Measurements from ENCODE around the gene FITM2.
A peak's percentile ranks its signal among the peaks of the same experiment; 100 is the strongest.
"Not testable (repeated sequence)": the region's sequence is repeated elsewhere in the genome, so short reads cannot be mapped to it uniquely, and the experiment has no call there.

Gene FITM2, protein sequence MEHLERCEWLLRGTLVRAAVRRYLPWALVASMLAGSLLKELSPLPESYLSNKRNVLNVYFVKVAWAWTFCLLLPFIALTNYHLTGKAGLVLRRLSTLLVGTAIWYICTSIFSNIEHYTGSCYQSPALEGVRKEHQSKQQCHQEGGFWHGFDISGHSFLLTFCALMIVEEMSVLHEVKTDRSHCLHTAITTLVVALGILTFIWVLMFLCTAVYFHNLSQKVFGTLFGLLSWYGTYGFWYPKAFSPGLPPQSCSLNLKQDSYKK

DNA sequence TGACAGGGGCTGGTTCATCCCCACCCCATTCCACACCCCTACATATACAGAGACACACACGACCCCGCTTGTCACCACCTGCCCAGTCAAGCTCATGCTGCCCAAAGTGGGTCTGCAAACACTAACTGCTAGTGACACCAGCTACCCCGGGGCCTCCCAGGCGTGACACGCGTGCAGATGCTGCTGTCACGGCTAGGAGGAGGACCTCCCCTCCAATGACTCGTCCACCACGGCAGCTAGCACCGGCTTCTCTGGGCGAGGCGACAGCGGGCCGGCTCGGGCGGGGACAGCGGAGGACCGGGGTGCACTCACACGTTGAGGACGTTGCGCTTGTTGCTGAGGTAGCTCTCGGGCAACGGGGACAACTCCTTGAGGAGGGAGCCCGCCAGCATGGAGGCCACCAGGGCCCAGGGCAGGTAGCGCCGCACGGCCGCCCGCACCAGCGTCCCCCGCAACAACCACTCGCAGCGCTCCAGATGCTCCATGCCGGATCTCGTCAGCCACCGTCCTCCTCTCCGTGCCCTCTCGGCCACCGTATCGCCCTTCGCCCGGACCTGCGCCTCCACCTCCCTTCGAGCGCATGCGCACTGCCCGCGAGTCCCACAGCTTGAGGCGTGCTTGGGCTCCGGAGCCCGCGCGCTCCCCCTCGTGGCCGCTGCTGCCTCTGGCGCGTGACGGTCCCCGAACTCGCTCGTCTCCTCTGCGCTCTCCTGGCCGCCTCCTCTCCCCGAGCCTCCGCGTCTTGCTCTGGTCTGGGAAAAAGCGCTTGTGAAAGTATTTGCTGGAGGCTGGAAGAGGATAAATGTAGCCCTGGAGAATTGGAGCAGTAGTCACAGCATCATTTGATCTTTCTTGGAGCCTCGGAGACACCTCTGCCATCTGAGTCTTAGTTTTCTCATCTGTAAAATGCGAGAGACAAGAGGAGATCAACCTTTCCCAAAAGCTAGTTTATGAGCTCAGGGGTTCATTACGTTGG lies at the start of gene FITM2:
TSS of gene FITM2 (minus strand) at position 539 of the 976 bp plus-strand sequence. CDS start at position 485, 54 bp downstream.
- DNase-seq (ENCODE audit: low read depth, low spot score), result peak; percentile 98

DNA sequence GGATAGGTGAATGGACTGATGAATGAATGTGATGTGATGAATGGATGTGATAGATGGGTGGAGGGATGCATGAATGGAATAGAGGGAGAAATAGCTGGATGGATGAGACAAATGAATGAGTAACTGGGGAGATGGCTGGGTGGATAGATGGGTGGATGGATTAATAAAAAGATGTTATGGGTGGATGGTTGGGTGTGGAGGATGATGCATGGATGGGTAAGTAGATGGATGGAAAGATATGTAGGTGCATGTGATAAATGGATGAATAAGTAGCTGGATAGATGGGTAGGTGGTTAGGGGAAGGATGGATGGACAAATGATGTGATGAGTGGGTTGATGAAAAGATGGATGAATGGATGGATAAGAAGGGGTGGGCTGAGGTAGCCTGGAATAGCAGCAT lies 49.2 kb upstream of the FITM2 start:
- no peak for DNase-seq (ENCODE audit: low read depth, low spot score)

DNA sequence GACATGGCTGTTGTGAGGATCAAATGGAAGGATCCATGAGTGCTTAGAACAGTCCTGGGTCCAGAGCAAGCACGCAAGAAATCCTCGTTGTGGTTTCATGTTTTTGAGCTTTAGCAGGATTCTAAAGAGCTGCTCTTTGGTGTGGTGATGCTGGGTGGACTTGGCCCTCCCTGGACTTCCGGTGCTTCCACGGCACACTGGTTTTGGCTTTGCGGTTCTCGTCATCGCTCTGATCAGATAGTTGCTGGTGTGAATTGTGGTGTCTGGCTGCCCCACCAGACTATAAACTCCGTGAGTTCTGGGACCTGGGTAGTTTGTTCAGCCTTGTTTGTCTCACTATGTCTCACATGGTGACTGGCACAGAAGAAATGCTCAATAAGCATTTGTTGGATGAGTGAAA lies 47.8 kb upstream of the FITM2 start:
- no peak for DNase-seq (ENCODE audit: low read depth, low spot score)

DNA sequence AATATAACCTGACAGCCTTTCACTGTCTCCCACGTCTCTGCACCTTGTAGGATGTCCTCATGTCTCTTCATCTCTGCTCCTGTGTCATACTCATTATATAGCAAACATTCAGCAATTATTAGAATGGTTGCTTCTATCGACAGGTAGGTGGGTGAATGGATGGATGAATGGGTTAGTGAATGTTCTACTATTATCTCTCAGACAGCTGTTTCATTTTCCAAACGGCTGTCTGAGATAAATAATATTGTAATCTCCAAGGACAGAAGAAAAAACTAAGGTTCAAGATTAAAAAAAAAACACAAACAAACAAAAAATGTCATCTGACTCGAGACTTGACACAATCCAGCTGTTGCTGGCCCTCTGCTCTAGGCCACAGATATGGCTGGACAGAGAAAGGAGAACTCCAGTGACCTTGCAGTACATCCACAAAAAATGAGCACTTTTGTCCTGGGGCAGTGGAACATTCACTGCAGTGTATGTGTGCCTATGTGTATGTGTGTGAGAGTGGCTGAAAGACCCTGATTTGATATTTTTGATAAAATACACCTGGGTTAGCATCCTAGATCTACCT lies 46.6 kb upstream of the FITM2 start:
- DNase-seq (ENCODE audit: low read depth, low spot score), result no peak

DNA sequence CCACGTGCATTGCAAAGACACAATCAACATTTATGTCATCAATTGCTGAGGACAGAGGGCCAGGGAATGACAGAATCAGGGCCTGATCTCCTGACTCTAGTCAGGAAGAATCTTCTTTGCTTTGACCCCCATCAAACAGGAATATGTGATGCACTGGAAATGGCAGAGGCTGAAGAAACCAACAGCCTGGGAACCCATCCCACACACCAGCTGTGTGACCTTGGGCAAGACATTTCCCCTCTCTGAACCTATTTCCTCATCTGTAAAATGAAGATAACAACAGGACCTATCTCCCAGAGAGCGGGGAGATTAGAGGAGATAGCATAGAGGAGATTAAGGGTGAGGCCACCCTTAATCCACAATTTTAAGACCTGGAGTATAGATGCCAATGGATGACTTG lies 46.0 kb upstream of the FITM2 start:
- DNase-seq (ENCODE audit: low read depth, low spot score), result no peak

DNA sequence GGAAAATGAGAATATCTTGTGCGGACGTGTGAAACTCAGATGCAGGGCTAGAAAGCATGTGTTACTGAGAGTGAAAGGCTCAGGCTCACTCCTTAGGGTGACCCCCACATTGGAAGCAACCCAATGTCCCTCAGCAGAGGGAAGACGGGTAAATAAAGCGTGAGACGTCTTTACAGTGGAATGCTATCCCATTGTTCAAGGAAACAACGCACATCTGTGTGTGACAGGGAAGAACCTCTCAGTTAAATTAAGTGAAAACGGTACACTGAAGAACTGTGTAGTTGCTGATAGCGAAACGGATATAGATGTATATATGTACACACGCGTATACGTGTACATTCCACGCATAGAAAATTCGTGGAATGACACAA lies 45.3 kb upstream of the FITM2 start:
- no peak for DNase-seq (ENCODE audit: low read depth, low spot score)

DNA sequence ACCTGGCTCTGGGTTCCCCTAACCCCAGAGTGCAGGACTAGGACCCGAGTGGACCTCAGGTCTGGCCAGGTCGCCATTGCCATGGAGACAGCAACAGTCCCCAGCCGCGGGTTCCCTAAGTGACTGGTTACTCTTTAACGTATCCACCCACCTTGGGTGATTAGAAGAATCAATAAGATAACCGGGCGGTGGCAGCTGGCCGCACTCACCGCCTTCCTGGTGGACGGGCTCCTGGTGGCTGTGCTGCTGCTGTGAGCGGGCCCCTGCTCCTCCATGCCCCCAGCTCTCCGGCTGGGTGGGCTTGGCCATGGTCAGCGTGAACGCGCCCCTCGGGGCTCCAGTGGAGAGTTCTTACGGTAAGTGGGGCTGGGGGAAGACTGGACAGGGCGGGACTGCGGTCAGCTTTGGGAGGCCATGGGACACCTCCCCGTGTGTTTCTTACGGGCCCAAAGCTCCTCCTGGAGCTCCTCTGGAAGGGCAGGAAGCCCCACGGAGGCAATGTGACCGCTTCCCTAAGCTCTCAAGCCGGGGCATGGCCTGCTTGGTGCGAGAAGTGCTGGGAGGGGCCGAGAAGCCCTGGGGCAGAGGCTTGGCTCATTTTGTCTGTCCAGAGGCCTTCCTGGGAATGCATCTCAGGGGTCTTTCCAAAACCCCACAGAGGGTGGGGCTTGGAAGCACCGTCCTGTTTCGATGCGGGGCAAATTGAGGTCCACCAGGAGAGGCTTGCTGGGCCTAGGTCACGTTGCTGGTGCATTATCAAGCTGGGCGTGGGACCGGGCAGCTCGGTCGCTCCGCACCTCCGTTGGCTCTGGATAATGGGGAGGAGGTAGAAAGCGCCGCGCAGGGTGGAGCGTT lies 44.7 kb upstream of the FITM2 start, which contains the start of gene HNF4A:
TSS of gene HNF4A (plus strand) at position 202 of the 855 bp plus-strand sequence. CDS start at position 308, 106 bp downstream.
- DNase-seq (ENCODE audit: low read depth, low spot score), result no peak

DNA sequence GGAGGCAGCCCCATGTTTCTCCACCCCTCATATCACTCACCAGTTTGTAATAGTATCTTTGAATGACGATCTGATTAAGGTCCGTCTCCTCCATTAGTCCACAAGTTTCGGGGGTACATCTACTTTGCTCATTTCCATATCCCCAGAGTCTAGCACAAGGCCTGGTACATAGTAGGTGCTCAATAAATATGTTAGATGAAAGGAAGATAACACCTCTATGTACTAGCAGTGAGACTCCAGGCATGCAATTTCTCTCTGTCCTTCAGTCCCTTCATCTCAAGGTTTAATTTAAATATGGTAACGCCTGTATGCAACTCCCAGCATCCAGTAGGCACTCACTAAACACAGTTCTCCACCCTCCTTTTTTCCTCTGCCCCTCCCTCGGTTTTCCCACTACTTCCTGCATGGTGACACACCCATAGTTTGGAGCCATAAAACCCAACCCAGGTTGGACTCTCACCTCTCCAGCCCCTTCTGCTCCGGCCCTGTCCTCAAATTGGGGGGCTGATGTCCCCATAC lies 44.0 kb upstream of the FITM2 start:
- no peak for DNase-seq (ENCODE audit: low read depth, low spot score)

DNA sequence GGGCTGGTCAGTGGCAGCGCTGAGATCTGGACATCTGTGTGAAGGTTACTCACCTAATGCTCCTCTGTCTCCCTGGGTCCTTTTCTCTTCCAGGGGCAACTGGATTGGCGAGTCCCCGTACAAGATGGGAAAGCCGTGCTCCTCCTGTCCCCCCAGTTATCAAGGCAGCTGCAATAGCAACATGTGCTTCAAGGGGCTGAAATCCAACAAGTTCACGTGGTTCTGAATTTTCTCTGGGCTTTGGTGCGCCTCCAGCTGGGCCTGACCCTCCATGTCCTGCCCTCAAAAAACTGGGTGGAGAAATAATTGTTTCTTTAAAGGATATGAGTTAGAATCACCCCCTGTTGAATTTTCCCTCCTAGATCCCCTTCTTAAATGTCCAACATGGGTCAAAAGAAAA lies 39.6 kb upstream of the FITM2 start:
- no peak for DNase-seq (ENCODE audit: low read depth, low spot score)

DNA sequence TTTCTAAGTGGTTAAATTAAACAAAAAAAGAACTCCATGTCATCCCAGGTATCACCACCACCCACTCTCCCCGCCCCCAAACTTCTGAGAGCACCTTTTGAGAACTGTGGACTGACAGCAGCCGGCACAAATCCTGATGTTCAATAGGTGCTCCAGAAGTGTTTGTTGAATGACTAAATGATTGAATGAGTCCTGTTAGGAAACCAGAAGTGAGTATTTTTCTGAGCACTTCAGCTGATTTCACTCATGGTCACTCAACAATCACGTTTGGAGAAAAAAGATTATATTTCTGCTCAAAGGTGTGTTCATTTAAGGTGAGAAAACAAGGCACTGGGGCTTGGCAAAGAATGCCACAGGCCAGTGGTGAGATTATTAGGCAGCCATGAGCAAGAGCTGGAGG lies 38.3 kb upstream of the FITM2 start:
- no peak for DNase-seq (ENCODE audit: low read depth, low spot score)

DNA sequence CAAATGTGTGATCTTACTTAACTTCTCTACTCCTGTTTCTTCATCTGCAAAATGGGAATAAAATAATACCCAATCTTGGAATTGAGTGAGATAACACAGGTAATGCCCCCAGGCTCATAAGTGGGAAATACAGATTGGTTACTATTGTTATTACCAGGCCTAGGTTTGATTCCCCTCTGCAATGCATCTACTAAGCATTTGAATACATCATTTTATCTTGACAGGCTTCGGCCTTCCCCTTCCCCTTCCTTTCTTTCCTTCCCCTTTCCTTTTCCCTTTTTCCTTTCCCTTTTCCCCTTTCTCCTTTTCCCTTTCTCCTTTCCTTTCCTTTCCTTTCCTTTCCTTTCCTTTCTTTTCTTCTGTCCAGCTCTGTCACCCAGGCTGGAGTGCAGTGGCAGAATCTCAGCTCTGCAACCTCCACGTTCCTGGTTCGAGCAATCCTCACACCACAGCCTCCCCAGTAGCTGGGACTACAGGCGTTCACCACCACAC lies 37.2 kb upstream of the FITM2 start:
- no peak for DNase-seq (ENCODE audit: low read depth, low spot score)

DNA sequence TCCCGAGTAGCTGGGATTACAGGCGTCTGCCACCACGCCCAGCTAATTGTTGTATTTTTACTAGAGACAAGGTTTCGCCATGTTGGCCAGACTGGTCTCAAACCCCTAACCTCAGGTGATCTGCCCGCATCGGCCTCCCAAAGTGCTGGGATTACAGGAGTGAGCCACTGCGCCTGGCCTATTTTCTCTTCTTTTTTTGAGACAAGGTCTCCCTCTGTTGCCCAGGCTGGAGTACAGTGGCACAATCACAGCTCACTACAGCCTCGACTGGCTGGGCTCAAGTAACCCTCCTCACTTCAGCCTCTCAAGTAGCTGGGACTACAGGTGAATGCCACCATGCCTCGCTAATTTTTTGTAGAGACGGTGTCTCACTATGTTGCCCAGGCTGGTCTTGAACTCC lies 34.9 kb upstream of the FITM2 start:
- not testable (repeated sequence) for DNase-seq (ENCODE audit: low read depth, low spot score)

DNA sequence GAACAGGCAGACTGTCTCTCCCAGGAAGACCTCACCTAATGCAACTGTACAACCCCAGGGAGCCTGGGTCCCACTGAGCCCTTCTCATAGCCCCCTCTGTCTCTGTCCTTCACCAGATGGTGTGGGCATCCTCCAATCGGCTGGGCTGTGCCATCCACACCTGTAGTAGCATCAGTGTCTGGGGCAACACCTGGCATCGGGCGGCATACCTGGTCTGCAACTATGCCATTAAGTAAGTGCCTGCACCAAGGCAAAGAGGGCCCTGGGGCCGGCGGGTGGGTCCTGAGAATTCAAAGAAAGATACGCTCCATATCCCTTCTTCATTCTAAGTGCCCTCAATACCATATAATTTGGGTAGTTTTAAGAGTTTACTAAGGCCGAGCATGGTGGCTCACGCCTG lies 34.1 kb upstream of the FITM2 start:
- no peak for DNase-seq (ENCODE audit: low read depth, low spot score)

DNA sequence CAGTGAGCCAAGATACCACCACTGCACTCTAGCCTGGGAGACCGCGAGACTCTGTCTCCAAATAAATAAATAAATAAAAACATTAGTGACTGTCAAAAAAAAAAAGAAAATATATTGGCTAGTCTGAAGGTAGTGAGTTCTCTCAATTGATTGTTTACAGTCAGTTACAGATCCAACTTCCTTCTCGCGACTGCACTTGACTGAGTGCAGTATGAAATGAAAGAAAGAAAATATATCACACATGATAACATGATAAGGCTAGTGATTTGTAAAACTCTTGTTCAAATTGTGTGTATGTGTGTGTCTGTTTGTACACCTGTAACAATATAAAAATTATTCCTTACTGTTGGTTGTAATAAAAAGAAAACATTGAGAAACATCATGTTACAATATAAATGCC lies 33.7 kb upstream of the FITM2 start:
- DNase-seq (ENCODE audit: low read depth, low spot score), result no peak

DNA sequence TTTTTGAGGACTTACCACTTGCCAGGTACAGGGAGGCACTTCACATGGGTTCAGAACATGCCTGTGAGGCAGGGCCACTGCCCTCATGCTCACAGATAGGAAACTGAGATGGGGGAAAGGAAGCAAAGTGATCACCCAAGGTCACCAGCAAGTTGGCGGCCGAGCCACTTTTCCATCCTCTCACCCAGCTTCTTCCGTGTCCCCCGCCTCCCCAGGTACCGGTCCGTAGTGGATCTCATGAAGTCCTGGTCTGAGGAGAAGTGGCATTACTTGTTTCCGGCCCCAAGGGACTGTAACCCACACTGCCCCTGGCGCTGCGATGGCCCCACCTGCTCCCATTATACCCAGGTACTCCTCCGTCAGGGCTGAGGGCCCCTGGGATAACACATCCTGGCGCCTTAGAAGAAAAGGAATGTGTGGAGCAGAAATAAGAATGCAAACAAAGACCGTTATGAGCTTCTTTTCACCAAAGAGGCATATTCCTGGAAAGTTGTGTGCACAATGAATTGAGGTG lies 32.2 kb upstream of the FITM2 start:
- DNase-seq (ENCODE audit: low read depth, low spot score), result no peak

DNA sequence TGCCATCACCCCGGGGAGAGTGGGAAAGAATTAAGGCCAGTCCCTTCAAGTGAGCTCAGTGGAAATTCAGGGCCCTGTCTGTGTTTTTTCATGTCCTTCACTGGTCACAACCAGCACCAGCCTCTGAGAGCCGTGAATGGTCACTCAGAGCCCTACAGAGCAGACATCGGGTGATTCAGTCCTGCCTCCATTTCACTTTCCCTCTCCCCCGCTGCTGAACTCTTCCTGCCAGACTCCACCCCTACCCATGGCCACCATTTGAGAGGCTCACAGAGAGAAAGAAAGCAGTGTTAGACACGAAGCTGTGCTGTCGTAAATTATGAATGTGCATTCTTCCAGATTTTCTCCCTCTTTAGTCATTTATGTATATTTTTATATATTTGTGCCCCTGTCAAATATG lies 31.2 kb upstream of the FITM2 start:
- DNase-seq (ENCODE audit: low read depth, low spot score), result no peak

DNA sequence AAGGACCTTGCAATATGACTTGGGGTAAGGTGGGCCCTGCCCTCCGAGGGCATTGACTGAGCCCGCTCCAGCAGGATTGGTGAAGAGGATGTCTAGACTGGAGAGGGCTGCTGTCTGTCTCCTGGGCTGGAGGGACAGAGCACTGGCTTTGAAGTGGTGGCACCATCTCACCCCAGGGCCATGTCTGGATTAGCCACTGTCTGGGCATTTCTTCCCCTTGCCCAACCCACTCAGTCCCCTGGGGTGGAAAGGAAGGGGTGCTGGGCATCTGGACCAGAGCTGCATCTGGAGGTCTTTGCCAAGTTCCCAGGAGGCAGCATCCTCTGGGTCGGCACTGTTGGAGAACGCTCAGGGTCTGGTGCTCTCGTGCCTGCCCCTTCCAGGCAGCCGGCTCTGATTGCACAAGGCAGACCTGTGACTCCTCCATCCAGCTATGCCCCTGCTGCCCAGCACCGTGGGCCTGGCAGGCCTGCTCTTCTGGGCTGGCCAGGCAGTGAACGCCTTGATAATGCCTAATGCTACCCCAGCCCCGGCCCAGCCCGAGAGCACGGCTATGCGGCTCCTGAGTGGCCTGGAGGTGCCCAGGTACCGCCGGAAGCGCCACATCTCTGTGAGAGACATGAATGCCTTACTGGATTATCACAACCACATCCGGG lies 25.9 kb upstream of the FITM2 start, which contains the start of gene R3HDML:
TSS of gene R3HDML (plus strand) at position 319 of the 656 bp plus-strand sequence. CDS start at position 434, 115 bp downstream.
- DNase-seq (ENCODE audit: low read depth, low spot score), result no peak

DNA sequence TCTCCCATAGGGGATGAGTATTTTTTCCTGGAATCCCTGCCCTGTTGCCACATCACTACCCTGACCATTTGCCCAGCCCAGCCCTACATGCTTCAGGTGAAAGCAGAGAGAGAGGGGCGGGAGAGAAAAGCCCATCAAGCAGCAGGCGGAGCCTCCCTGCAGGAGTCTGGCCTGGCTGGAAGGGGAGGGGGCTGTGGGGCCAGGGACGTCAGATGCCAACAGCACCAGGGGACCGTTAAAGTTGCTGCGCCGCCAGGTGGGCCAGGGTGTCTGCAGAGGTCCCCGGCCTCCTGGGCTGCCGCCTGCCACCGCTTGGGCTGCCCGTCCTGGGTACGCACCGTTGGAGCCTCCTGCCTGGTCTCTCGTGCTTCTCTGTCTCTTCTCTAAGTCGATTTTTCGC lies 25.1 kb upstream of the FITM2 start:
- DNase-seq (ENCODE audit: low read depth, low spot score), result no peak

DNA sequence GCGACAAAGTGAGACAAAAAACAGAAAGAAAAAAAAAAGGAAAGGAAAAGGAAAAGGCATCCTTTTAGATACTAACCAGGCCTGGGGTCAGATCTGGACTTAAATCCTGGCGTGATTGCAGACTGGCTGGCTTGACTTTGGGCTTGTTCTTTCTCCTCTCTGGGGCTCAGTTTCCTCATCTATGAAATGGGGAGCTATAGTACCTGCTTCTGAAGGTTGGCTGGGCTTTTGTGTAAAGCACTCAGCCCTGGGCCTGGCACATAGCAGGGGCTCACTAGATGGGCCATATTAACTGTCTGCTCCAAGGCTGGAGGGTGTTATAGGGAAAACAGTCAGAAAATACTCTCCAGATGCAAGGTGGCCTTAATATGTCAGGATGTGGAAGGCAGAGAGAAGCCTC lies 24.7 kb upstream of the FITM2 start:
- DNase-seq (ENCODE audit: low read depth, low spot score), result no peak

DNA sequence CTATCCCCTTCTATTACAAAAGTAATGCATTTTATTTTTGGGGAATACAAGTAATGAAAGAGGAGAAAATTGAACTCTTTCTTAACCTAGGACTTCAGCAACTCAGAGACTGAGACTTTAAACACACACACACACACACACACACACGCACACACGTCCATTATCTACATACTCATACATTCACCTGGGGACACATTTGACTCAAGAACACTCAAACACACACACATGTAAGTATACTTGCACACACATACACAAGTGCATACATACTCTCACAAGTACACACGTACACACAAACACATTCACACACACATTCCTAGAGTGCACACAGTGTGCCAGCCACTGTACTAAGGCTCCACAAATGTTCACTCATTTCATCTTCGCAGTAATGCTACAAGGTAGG lies 23.7 kb upstream of the FITM2 start:
- no peak for DNase-seq (ENCODE audit: low read depth, low spot score)
